AG04450 (cell line): ENCODE data around the gene FRS2. TPM values are rescaled to one million over a fixed set of nuclear protein-coding genes. Genes with fewer than 3 reads are reported as not detected.
A peak's percentile ranks its signal among the peaks of the same experiment; 100 is the strongest.

Experiments
- CTCF ChIA-PET: fragments of 300-600, 350-600 bp; formaldehyde crosslinking; extraction: SDS; loops from one replicate; lab custom pipeline; 2022; ENCODE audit warnings: antibody characterized with exemption, inconsistent platforms; lab: Charles Lee
- POLR2A ChIA-PET: fragments of 350-600 bp; formaldehyde crosslinking; extraction: SDS; loops from one replicate; lab custom pipeline; 2021; ENCODE audit warnings: antibody characterized with exemption, inconsistent platforms; lab: Yijun Ruan, JAX
- DNase-seq: peaks from one replicate; pipeline ENCODE4 v3.0.0-alpha.2; 2011; ENCODE audit warnings: low read depth, low spot score
- H3K27ac ChIP-seq: one replicate; pipeline ENCODE4 v1.5.1; 2012; ENCODE audit warnings: low read depth, low read length, control low read depth
- H3K27me3 ChIP-seq: one replicate; pipeline ENCODE4 v1.6.0; 2012; ENCODE audit warnings: low read length; ENCODE audit not compliant: control insufficient read depth, insufficient read depth
- H3K4me3 ChIP-seq: 2 replicates; pipeline ENCODE4 v1.5.1; 2011; ENCODE audit warnings: mild to moderate bottlenecking, low read depth, low read length, control low read depth
- H3K9me3 ChIP-seq: 2 replicates; pipeline ENCODE4 v1.5.1; 2012; ENCODE audit warnings: low read length; ENCODE audit not compliant: control insufficient read depth, insufficient read depth
- polyA minus RNA-seq: library from RNA; depleted of rRNA, polyadenylated mRNA; stranded (reverse); fragments of >200 nt; gene quantifications from 2 replicates; pipeline ENCODE4 v1.2.3, GENCODE V29; 2011; rRNA and poly(A)+ RNA removed
- polyA plus RNA-seq: library from polyadenylated mRNA; depleted of rRNA; stranded (reverse); fragments of >200 nt; gene quantifications from 2 replicates; pipeline ENCODE4 v1.2.3, GENCODE V29; 2011; rRNA removed
- TF ChIP-seq, protein P1 (sequence below): IDR thresholded peaks from 2 replicates; pipeline ENCODE4 v1.5.1; 2011; ENCODE audit warnings: low read depth, low read length, control low read depth, inconsistent platforms

Gene FRS2, protein sequence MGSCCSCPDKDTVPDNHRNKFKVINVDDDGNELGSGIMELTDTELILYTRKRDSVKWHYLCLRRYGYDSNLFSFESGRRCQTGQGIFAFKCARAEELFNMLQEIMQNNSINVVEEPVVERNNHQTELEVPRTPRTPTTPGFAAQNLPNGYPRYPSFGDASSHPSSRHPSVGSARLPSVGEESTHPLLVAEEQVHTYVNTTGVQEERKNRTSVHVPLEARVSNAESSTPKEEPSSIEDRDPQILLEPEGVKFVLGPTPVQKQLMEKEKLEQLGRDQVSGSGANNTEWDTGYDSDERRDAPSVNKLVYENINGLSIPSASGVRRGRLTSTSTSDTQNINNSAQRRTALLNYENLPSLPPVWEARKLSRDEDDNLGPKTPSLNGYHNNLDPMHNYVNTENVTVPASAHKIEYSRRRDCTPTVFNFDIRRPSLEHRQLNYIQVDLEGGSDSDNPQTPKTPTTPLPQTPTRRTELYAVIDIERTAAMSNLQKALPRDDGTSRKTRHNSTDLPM
- polyA plus RNA-seq (28.2 and 41.9 TPM in 2 replicates), polyA minus RNA-seq (40.5 and 59.1 TPM in 2 replicates)

DNA sequence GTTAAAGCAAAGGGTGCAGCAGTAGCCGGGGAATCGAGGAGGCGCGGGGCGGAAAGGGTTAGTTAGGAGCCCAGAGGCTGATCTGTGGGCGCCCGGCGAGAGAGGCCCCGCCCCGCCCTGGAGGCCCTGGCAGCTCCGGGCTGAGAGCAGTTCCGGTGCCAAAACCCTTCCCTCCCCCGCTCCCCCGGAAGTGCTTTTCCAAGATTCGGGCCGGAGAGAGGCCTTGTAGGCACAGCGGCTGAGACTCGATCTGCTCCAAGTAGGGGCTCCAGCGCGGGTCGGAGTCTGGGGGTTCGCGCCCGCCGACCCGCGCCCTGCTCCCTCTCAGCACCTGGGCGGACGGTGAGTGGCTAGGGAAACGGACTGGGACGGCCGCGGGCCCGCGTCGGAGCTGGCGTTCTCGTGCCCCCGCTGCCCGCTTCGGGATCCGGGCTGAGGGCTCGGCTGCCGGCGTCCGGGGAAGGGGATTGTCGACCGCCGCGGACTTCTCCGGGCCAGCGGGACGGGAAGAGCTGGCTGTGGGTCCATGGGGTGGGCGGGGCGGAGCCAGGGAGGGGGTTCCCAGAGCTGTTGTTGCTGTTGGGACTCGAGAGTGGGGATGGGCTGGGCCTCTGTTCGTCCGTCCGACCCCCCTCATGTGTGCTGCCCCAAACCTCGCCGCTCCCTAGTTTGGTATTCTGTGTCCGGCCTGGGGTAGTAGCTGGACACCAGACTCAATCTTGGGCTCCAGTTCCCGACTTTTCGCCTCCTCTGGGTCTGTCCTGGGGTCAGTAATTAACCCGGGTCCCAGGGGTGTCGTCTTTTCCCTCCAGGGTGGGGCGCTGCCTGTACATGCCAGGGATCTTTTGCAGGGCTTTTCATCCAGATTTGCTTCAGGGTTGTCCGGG is at the start of gene FRS2:
FRS2 (plus strand) TSS at position 200 of the 887 bp plus-strand sequence. CDS start 98,643 bp downstream, outside the sequence.
- no peaks in the 10 kb centered on the region for H3K27me3 ChIP-seq
- CTCF ChIA-PET = interaction anchor here (0.6 to 1.4 kb wide), 5 partner anchors 63 to 115 kb away, joined by 3 to 14 read pairs (median 4); partner anchors contain the start of gene CCT2
- H3K27ac ChIP-seq = peak within 1 kb of the TSS; percentile 82
- POLR2A ChIA-PET = interaction anchor here (0.5 to 1.5 kb wide), 15 partner anchors 11 to 186 kb away, joined by 3 to 9 read pairs (median 3); partner anchors contain the start of gene CCT2
- TF ChIP-seq, protein P1, sequence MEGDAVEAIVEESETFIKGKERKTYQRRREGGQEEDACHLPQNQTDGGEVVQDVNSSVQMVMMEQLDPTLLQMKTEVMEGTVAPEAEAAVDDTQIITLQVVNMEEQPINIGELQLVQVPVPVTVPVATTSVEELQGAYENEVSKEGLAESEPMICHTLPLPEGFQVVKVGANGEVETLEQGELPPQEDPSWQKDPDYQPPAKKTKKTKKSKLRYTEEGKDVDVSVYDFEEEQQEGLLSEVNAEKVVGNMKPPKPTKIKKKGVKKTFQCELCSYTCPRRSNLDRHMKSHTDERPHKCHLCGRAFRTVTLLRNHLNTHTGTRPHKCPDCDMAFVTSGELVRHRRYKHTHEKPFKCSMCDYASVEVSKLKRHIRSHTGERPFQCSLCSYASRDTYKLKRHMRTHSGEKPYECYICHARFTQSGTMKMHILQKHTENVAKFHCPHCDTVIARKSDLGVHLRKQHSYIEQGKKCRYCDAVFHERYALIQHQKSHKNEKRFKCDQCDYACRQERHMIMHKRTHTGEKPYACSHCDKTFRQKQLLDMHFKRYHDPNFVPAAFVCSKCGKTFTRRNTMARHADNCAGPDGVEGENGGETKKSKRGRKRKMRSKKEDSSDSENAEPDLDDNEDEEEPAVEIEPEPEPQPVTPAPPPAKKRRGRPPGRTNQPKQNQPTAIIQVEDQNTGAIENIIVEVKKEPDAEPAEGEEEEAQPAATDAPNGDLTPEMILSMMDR = peak; percentile 48
- peak within 1 kb of the TSS; percentile 89 for H3K4me3 ChIP-seq
- H3K9me3 ChIP-seq = no peaks in the 10 kb centered on the region
- DNase-seq = peak; percentile 71

DNA sequence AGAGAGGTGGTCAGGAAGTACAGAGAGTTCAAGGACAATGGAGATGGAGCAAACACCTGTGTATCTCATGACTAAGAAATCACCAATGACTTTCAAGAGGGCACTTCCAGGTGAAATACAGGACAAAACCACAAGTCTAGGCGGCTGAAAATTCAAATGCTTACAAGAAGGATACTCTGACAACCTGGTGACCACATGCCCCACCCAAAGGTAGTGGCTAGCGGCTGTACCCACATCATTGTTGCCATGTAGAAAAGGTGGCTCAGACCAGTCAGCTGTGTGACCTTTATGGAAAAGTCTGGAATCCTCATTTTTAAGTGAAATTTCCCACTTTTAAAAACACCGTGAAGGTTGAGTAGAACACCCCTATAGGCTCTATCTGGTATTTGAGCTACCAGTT is 48.6 kb upstream of the FRS2 start:
- no peak for DNase-seq
- ChIA-PET POLR2A (no interaction called here), CTCF (no interaction called here)
- Histone ChIP-seq H3K4me3 (no peak overlapping the region), H3K27me3 (no peaks in the 10 kb centered on the region), H3K9me3 (no peaks in the 10 kb centered on the region), H3K27ac (no peak overlapping the region)
- TF ChIP-seq, protein P1 = no peak

DNA sequence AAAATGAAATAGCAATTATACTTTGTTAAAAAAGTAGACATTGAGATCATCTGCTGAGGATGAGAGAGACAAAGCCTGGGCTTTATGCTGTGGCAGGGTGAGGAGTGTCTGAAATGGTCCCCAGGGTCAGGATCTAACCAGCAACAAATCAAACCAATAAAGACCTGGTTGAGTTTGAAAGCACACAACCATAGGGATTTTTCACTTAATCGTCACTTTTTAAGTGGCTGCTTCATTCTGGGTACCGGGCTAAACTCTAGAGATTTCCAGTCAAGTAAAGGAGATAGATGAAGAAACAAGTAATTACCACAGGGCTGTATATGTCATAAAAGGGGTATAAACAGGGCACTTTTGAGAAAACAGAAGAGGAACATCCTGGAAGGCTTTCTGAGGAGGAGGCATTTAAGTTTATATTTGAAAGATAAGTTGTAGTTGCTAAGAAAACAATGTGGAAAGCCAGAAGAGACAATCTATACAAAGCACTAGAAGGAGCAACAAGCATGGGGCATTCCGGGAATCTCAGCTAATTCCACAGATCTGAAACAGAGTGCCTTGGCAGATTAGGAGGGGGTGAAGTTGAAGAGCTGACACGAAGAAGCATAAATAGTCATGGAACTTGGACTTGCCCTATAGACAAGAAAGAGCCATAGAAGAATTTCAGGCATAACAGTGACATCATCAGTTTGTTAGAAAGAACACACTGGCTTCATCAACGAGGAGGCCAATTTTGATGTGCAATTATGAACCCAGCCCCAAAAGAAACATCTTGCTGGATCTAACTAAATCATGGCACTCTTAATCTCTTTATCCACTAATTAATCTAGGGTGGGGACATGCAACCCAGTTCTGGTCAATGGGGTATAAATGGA is 46.9 kb upstream of the FRS2 start:
- H3K27me3 ChIP-seq = no peaks in the 10 kb centered on the region
- no peaks in the 10 kb centered on the region for H3K9me3 ChIP-seq
- ChIA-PET CTCF (no interaction called here), POLR2A (no interaction called here)
- DNase-seq = peak; percentile 13
- no peak overlapping the region for H3K27ac ChIP-seq
- no peak overlapping the region for H3K4me3 ChIP-seq
- TF ChIP-seq, protein P1 = no peak

DNA sequence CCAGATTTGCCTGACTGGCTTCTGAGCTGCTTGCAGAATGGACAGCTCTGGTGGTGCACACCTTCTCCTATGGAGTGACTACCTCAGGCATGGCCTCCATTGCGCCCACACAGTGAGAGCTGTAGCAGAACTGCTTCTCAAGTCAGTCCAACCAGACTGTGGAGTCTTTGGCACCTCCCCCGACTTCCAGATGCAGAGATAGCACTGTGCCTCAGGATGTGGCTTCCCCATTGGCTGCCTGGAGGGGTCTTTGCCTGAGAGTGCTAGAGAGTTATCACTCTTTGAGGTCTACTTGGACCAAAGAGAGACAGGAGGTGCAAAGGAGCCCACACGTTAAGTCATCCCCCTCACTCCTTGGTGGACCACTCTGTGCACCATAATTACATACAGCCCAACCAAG is 44.8 kb upstream of the FRS2 start:
- Histone ChIP-seq H3K4me3 (no peak overlapping the region), H3K27me3 (no peaks in the 10 kb centered on the region), H3K27ac (no peak overlapping the region), H3K9me3 (no peaks in the 10 kb centered on the region)
- DNase-seq = no peak
- CTCF ChIA-PET = no interaction called here
- POLR2A ChIA-PET = no interaction called here
- TF ChIP-seq, protein P1 = no peak
